K562 (cell line): ENCODE data around the gene DDIT3. TPM values are rescaled to one million over a fixed set of nuclear protein-coding genes. Genes with fewer than 3 reads are reported as not detected.

Experiments
- CHD1 ChIP-seq: fragments of 200-600 bp; sonication (generic); IDR thresholded peaks from one replicate; pipeline ENCODE4 v1.6.1; 2012; ENCODE audit warnings: mild to moderate bottlenecking, moderate library complexity, low read length, inconsistent platforms
- FOXK2 ChIP-seq, 2 experiments: fragments of 450-650 bp; IDR thresholded peaks in 1 of 2; conservative IDR thresholded peaks in 1 of 2; 2 replicates each; pipeline ENCODE4 v1.6.1; 2016; ENCODE audit warnings: low read depth in 2 of 2, mild to moderate bottlenecking in 1 of 2
- HDAC2 ChIP-seq: fragments of 450-650 bp; IDR thresholded peaks from 2 replicates; pipeline ENCODE4 v1.6.1; 2016; ENCODE audit warnings: mild to moderate bottlenecking
- NFIX ChIP-seq: fragments of 250-450 bp; sonication (Bioruptor Pico); IDR thresholded peaks from 2 replicates; pipeline ENCODE4 v1.4.0; 2020; ENCODE audit warnings: low read depth, mild to moderate bottlenecking, moderate library complexity
- SRSF1 ChIP-seq: fragments of 200-400 bp; formaldehyde crosslinking; IDR thresholded peaks from 2 replicates; pipeline ENCODE4 v1.6.1; 2017; ENCODE audit warnings: mild to moderate bottlenecking, low read depth, low read length, moderate library complexity
- TGIF2 ChIP-seq: sonication (generic); formaldehyde crosslinking; IDR thresholded peaks from 2 replicates; pipeline ENCODE4 v1.8.1; 2022; ENCODE audit warnings: mild to moderate bottlenecking, missing genetic modification reagents, moderate library complexity
- ZNF124 ChIP-seq: sonication (generic); formaldehyde crosslinking; IDR thresholded peaks from 2 replicates; pipeline ENCODE4 v1.8.1; 2022; ENCODE audit warnings: missing genetic modification reagents
- polyA plus RNA-seq, 8 experiments: library from polyadenylated mRNA; depleted of rRNA in 4 of 8; stranded (reverse) in 5 of 8; unstranded in 3 of 8; fragments of >200 nt; fragmentation: Nextera tagmentation in 2 of 8; fragmentation: Illumina TruSeq in 1 of 8; extraction: Ambion mirVana in 2 of 8; extraction: Trizol in 1 of 8; gene quantifications; 2 replicates each; pipeline versions ENCODE4 v1.2.1 to v1.2.3, GENCODE V29; 2011 to 2014; ENCODE audit warnings: inconsistent platforms in 1 of 8, missing spikeins in 1 of 8
- total RNA-seq, 7 experiments: library from RNA; depleted of rRNA in 6 of 7; stranded (reverse); fragments of >200 nt in 6 of 7; fragmentation: Illumina TruSeq in 2 of 7; extraction: Trizol in 2 of 7; gene quantifications; 2 replicates each; pipeline versions ENCODE4 v1.2.1 to v1.2.3, GENCODE V29; 2011 to 2021; ENCODE audit warnings: low replicate concordance in 1 of 7
- TF ChIP-seq, protein P1 (sequence below), 2 experiments: IDR thresholded peaks in 1 of 2; conservative IDR thresholded peaks in 1 of 2; 2 replicates each; pipeline ENCODE4 v1.6.1; 2016; ENCODE audit warnings: low read depth in 2 of 2, mild to moderate bottlenecking in 1 of 2, missing compliant biosample characterization in 1 of 2, missing genetic modification characterization in 1 of 2, moderate library complexity in 1 of 2
- TF ChIP-seq, protein P2 (sequence below): fragments of 450-650 bp; IDR thresholded peaks from 2 replicates; pipeline ENCODE4 v1.6.1; 2016; ENCODE audit warnings: missing biosample characterization, missing genetic modification characterization
- TF ChIP-seq, protein P3 (sequence below): fragments of 200-400 bp; formaldehyde crosslinking; IDR thresholded peaks from 2 replicates; pipeline ENCODE4 v1.6.1; 2017; ENCODE audit warnings: mild to moderate bottlenecking, low read depth, low read length, moderate library complexity

DDIT3 gene
- total and polyA plus RNA-seq, 9 of the 15 experiments (the other 6 are each of a cell fraction or from before 2014, with no cell fraction given): 59.1 to 272 (median 89.9) TPM

DNA sequence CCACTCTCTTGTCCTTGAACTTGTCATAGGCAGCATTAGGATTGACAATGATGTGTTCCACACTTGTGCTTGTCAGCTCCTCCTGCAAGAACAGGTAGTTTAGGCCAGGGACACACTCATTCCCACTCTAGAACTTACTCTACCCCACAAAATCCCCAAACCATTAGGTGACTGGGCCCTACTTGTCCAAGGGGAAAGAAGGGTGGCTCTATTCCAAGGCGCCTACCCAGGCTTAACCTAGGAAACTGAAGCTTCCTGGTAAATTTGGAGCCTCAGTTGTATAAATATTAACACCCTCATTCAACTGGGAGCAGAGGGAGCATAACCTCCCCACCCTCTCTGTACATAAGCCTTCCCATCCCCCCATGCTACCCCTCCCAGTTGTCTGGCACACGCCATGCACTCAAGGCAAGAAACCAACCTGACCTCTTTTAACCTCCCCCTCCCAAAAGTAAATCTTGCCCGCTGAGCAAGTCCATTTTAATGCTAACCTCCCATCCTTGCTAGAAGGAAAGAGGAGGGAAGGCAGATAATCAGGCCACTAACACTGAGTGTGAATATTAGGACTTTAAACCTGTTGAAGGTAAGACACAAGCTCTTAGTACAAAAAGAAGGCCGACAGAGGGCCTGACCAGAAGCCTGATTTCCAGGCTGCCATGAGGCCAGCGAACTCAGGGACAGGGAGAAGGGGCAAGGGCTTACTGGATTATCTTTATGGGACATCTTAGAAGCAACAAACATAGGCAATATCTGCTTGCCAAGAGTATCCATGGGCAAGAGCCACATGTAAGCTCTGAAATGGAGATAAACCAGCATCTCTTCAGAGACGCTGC is 15.7 kb upstream of the DDIT3 start (continued):
- TF ChIP-seq FOXK2 (conservative IDR thresholded peaks at IDR 0.05 in 1 of 2, IDR thresholded peaks at IDR 0.05 in 1 of 2; ENCODE audit: low read depth in 2 of 2) (no peak), TGIF2 (CRISPR knock-in tag) (no peak), CHD1 (no peak), SRSF1 (no peak), NFIX (CRISPR knock-in tag) (no peak), ZNF124 (no peak), HDAC2 (no peak)
- TF ChIP-seq, protein P1, sequence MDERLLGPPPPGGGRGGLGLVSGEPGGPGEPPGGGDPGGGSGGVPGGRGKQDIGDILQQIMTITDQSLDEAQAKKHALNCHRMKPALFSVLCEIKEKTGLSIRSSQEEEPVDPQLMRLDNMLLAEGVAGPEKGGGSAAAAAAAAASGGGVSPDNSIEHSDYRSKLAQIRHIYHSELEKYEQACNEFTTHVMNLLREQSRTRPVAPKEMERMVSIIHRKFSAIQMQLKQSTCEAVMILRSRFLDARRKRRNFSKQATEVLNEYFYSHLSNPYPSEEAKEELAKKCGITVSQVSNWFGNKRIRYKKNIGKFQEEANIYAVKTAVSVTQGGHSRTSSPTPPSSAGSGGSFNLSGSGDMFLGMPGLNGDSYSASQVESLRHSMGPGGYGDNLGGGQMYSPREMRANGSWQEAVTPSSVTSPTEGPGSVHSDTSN (CRISPR knock-in tag; IDR thresholded peaks at IDR 0.05; ENCODE audit: low read depth): no peak
- TF ChIP-seq, protein P1 (tag; conservative IDR thresholded peaks at IDR 0.05; ENCODE audit: low read depth): no peak
- TF ChIP-seq, protein P2, sequence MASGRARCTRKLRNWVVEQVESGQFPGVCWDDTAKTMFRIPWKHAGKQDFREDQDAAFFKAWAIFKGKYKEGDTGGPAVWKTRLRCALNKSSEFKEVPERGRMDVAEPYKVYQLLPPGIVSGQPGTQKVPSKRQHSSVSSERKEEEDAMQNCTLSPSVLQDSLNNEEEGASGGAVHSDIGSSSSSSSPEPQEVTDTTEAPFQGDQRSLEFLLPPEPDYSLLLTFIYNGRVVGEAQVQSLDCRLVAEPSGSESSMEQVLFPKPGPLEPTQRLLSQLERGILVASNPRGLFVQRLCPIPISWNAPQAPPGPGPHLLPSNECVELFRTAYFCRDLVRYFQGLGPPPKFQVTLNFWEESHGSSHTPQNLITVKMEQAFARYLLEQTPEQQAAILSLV (tag): no peak
- TF ChIP-seq, protein P3, sequence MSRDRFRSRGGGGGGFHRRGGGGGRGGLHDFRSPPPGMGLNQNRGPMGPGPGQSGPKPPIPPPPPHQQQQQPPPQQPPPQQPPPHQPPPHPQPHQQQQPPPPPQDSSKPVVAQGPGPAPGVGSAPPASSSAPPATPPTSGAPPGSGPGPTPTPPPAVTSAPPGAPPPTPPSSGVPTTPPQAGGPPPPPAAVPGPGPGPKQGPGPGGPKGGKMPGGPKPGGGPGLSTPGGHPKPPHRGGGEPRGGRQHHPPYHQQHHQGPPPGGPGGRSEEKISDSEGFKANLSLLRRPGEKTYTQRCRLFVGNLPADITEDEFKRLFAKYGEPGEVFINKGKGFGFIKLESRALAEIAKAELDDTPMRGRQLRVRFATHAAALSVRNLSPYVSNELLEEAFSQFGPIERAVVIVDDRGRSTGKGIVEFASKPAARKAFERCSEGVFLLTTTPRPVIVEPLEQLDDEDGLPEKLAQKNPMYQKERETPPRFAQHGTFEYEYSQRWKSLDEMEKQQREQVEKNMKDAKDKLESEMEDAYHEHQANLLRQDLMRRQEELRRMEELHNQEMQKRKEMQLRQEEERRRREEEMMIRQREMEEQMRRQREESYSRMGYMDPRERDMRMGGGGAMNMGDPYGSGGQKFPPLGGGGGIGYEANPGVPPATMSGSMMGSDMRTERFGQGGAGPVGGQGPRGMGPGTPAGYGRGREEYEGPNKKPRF: no peak
